Measurements from ENCODE around the gene DAG1. TPM values are rescaled to one million over a fixed set of nuclear protein-coding genes. Genes with fewer than 3 reads are reported as not detected.
A peak's percentile ranks its signal among the peaks of the same experiment; 100 is the strongest.

The DAG1 gene
- total RNA-seq, 1 donor from 2014 or later = 34.6 TPM

DNA sequence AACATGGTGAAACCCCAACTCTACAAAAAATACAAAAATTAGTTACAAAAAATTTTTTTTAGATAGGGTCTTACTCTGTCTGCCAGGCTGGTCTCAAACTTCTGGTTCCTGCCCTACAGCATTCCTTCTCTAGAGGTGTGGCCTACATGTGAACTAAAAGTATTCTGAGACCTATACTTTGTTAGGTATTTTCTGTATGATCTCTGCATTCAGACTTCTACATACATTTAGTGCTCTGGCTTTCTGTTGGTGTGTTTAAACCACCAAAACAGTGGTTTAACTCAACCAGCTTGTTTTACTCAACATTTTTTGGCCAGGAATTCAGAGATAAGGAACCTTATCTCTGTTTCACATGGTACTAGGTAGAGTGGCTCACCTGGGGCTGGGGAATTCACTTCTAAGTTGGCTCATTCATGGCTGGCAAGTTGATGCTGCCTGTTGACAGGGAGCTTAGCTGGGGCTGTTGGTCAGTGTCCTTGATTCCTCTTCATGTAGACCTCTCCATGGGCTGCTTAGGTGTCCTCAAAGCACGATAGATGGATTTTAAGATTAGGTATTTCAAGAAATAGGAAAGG is 42.8 kb downstream of the DAG1 start:
- DNase-seq (ENCODE audit: low read depth, low spot score) = no peak

DNA sequence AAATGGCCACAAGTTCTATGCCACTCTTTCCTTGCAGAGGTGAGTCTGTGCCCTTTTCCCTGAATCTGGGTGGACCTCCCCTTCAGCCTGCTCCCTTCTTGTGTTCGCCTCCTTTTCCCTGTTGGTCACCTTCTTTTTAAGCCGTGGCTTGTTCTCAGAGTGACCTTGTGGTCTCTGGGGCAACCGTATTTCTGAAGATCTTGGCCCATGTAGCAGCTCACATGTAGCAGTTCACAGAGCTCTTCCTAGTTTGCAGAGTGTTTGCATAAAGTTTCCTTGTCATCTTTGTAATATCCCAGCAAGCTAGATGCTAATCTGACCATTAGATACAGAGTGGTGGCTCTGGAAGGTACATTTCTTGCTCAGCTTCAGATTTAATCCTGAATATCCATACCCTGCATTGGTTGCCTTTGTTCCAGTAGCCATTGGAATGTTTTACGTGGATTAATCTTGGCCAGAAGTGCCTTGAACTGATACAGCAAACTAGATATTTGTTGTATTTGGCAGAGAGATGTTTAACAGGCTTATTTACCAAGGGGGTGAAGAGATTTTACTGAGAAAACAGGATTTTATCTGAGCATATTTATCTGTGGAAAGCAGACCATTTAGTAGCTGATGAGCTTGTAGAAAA is 43.5 kb downstream of the DAG1 start:
- DNase-seq (ENCODE audit: low read depth, low spot score) = no peak

DNA sequence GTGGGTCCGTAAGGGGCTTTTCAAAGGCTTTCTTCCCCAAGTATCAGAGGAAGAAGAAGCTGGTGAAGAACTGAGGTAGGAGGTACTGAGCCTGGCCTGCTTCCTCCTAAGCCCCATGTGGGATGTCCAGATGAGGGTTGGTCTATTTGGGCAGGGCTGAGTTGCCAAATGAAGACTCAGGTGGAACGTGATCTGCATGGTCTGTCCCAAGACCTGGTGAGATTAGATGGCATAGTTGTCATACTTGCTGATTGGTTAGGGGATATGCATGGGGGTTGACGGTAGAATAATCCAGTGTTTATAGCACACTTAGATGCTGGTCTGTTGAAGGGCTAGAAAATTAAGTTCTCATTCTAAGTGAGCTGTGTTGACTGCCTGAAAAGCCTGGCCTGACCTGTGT is 47.9 kb downstream of the DAG1 start:
- DNase-seq (ENCODE audit: low read depth, low spot score) = no peak

- DNase-seq (ENCODE audit: low read depth, low spot score) = no peak
Measured at GRCh38 chr3:49518441-49518840, 48.4 kb downstream of the DAG1 start.

DNA sequence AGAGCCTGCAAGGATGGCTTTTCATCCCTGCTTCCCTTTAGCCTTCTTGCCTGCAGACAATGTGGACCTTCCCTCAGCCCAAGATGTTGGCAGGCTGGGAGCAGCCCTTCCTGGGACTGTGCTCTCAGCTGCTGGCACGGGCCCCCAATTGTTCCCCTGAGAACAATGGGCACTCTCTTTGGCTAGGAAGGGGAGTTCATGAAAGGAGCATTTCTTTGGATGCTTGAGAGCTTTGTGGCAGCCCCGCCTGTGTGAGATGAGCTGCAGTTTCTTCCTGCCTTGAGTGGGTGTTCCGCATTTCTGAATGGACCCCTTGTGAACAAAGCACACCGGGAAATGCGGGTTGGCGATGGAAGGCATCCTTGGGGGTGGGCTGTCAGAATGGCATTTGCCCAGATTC is 49.2 kb downstream of the DAG1 start:
- DNase-seq (ENCODE audit: low read depth, low spot score) = no peak

- DNase-seq (ENCODE audit: low read depth, low spot score) = no peak
Measured at GRCh38 chr3:49519916-49520385, 49.9 kb downstream of the DAG1 start.

- no peak for DNase-seq (ENCODE audit: low read depth, low spot score)
Measured at GRCh38 chr3:49523756-49524747, 54.0 kb downstream of the DAG1 start.

DNA sequence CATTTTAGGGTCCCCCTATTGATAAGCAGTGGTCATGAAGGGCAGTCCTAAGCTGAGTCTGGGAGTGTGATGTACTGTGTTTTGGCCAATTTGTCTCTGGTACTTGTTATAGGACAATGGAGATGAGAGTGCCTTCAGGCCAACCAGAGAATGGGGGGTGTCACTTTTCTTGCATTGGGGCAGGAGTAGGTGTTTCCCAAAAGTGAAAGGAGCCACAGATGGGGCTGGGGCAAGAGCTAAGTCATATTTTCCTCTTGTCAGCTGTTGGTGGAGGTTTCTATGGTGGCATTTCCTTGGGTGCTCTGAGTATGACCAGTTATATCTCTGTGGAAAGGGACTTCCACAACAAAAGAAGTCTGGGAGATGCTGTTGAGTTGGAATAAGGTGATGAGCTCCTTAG is 59.5 kb downstream of the DAG1 start:
- DNase-seq (ENCODE audit: low read depth, low spot score) = no peak

DNA sequence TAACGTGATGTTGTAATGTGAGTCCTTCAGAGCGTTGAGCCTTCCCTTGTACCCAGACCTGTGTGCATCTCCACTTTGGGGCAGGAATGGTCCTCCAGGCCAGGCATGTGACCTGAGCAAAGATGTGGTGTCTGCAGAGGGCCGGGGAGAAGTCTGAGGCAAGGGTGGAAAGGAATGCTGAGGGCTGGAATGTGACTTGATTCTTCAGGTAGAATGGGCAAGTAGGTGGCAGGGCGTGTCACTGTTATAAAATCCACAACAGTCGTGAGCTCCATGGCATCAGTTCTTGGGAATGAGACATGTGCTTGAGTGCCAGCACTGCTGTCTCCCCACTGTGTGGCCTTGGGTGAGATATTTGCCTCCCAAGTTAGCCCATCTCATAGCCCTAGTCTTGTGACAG is 60.2 kb downstream of the DAG1 start:
- no peak for DNase-seq (ENCODE audit: low read depth, low spot score)

- DNase-seq (ENCODE audit: low read depth, low spot score) = no peak
Measured at GRCh38 chr3:49530701-49531100, 60.6 kb downstream of the DAG1 start.

DNA sequence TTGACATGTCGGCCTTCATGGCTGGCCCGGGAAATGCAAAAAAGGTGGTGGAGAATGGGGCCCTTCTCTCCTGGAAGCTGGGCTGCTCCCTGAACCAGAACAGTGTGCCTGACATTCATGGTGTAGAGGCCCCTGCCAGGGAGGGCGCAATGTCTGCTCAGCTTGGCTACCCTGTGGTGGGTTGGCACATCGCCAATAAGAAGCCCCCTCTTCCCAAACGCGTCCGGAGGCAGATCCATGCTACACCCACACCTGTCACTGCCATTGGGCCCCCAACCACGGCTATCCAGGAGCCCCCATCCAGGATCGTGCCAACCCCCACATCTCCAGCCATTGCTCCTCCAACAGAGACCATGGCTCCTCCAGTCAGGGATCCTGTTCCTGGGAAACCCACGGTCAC is 61.2 kb downstream of the DAG1 start:
- no peak for DNase-seq (ENCODE audit: low read depth, low spot score)

- DNase-seq (ENCODE audit: low read depth, low spot score) = no peak
Measured at GRCh38 chr3:49531715-49532114, 61.6 kb downstream of the DAG1 start.

DNA sequence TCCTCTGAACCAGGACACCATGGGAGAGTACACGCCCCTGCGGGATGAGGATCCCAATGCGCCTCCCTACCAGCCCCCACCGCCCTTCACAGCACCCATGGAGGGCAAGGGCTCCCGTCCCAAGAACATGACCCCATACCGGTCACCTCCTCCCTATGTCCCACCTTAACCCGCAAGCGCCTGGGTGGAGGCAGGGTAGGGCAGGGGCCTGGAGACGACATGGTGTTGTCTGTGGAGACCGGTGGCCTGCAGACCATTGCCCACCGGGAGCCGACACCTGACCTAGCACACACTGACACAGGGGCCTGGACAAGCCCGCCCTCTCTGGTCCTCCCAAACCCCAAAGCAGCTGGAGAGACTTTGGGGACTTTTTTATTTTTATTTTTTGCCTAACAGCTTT is 63.0 kb downstream of the DAG1 start:
- no peak for DNase-seq (ENCODE audit: low read depth, low spot score)

- no peak for DNase-seq (ENCODE audit: low read depth, low spot score)
Measured at GRCh38 chr3:49533786-49534519, 63.9 kb downstream of the DAG1 start.

- DNase-seq (ENCODE audit: low read depth, low spot score) = no peak
Measured at GRCh38 chr3:49534581-49535441, 64.7 kb downstream of the DAG1 start.

GRCh38 chr3:49535971-49536874 is 66.2 kb downstream of the DAG1 start:
- DNase-seq (ENCODE audit: low read depth, low spot score) = no peak

- no peak for DNase-seq (ENCODE audit: low read depth, low spot score)
Measured at GRCh38 chr3:49536875-49537533, 66.9 kb downstream of the DAG1 start.

DNA sequence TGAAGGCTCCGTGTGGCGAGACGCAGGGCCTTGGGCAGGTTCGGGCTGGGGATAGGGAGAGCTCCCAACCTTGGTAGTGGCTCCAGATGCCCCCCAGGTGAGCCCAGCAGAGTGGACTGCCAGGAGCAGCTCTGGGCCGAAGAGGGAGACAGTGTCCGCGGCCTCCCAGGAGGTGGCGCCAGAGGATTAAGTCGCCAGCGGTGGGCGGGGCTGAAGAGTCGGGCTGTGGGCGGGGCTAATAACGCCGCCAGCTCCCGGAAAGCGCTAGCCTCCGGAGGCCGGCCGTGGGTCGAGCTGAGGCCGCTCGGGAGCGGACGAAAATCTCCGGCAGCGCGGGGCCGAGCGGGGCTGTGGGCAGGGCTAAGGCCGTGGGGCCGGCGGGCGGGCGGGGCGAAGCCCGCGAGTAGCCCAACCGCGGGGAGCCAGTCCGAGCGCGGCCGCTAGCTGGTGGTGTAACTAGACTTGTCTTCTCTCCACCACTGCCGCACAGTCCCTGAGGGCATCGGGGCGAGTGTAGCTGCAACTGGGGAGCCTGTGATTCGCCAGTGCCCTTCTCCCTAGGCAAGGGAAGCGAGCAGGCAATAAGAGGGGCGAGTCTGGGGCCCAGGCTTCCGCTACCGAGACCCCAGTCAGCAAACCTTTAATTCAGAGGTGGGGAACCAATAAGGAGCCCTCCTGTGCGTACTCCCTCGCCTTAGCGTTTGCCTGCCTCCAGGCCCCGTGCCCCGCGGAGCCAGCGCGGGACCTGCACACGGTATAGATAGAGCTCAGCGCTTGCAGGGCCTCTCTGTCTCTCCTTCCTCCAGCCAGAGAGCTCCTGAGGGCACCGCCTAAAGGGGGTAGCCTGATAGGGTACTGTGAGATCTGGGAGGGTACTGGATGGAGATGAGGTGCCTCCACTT is 69.8 kb downstream of the DAG1 start:
- DNase-seq (ENCODE audit: low read depth, low spot score) = peak; percentile 77
